NK-92 (cell line): ENCODE data around the gene PRR33.

Source experiments
- DNase-seq: peaks from one replicate; lab custom pipeline; 2025; ENCODE audit not compliant: unreplicated experiment; lab: John Stamatoyannopoulos, UW

PRR33 gene

DNA sequence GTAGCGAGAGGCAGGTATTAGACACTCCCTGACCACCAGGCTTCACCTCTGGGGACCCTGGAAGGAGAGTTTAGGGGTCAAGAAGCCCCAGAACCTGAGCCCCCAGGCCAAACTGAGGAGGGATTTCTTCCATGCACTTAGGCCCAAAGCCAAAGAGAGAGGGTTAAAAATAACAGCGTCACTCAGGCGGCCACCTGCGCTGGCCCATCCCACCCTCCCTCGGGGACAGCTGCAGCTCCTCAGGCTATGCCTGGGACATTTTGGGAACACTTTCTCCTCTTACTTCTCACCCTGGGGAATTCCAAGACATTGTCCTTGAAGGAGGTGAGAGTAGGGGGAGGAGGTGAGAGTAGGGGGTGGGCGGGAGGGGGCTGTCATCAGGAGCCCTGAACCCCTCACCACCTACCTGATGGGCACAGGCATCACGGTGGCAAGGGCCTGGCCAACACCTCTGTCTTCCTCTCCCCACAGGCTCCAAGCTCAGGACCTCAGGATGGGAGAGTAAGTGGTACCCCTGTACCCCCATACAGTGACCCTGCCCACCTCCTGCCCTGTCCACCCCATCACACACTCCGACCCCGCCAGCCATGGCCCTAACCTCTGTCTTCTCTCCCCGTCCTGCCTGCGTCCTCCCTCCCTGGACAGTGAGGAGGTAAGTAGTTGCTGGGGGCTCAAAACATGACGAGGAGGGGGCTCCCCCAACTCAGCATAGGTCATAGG, 52.3 kb downstream of the PRR33 start:
- no peak for DNase-seq

- DNase-seq: no peak
These were observed 53.1 kb downstream of the PRR33 start, which contains the start of gene TNNI2 for GRCh38 chr11:1838426-1839144. Gene TNNI2 (plus strand): TSS chr11:1838981. CDS start chr11:1839697, 716 bp downstream.
